Measurements from ENCODE around the gene IDH3A.
A peak's percentile ranks its signal among the peaks of the same experiment; 100 is the strongest.

The IDH3A gene

DNA sequence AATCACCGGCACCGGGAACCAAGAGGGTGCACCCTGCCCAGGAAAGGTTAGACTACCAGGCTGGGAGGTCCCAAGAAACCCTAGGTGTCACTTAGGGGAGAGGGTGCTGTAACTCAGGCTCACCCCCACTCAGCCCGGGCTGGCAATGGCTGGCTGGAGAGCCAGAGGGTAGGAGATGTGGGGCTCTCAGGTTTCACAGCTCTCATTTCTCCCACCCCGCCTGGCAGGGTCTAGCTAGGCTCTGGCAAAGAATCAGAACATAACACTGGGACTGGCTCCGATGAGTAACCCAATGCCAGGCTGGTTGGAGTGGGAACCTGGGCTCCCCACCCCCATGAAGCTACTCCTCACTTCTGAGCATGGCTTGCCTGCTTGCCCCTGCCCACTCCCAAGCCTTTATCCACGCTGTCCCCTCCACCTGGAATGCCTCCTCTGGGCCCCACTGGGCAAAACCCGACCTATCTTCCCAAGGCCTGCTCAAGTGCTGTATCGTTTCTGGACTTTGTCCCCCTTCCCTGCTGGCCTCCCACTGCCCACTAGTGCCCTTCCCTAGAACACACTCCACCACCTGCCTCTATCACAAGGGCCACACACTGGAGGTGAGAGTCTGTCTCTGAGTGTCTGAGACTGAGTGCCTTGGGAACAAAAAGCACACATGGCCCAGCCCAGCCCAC, 19.9 kb upstream of the IDH3A start:
- TF ChIP-seq, protein P1, sequence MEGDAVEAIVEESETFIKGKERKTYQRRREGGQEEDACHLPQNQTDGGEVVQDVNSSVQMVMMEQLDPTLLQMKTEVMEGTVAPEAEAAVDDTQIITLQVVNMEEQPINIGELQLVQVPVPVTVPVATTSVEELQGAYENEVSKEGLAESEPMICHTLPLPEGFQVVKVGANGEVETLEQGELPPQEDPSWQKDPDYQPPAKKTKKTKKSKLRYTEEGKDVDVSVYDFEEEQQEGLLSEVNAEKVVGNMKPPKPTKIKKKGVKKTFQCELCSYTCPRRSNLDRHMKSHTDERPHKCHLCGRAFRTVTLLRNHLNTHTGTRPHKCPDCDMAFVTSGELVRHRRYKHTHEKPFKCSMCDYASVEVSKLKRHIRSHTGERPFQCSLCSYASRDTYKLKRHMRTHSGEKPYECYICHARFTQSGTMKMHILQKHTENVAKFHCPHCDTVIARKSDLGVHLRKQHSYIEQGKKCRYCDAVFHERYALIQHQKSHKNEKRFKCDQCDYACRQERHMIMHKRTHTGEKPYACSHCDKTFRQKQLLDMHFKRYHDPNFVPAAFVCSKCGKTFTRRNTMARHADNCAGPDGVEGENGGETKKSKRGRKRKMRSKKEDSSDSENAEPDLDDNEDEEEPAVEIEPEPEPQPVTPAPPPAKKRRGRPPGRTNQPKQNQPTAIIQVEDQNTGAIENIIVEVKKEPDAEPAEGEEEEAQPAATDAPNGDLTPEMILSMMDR (IDR thresholded peaks at IDR 0.05; ENCODE audit: insufficient read depth, low read depth, low read length, missing control alignments), result no peak
- H3K4me3 ChIP-seq (ENCODE audit: low read depth, low read length), result no peak overlapping the region
- DNase-seq (ENCODE audit: low read depth), result no peak

DNA sequence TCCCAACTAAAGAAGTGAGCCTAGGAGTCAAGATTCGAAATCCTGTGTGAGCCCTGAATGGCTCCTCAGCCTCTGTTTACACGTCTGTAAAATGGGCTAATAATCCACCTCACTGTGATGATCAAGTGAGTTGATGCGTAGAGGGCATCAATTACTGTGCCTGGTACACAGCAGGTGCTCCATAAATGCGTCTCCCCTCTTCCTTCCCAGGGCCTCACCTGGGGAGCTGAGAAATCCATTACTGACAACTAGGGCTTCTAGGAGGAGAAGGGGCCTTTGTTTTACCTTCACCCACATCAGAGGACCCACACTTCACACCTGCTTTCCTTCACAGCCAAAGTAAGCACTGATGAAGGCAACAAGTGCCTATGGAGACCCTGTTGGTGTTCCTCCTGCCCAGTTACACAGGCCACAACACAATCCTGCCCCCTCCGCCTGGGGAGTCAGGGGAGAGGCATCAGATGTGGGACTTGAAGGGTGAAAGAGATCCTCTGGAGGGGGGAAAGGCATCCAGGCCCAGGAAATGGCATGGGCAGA, 19.3 kb upstream of the IDH3A start:
- TF ChIP-seq, protein P1 (IDR thresholded peaks at IDR 0.05; ENCODE audit: insufficient read depth, low read depth, low read length, missing control alignments), result no peak
- no peak for DNase-seq (ENCODE audit: low read depth)
- no peak overlapping the region for H3K4me3 ChIP-seq (ENCODE audit: low read depth, low read length)

DNA sequence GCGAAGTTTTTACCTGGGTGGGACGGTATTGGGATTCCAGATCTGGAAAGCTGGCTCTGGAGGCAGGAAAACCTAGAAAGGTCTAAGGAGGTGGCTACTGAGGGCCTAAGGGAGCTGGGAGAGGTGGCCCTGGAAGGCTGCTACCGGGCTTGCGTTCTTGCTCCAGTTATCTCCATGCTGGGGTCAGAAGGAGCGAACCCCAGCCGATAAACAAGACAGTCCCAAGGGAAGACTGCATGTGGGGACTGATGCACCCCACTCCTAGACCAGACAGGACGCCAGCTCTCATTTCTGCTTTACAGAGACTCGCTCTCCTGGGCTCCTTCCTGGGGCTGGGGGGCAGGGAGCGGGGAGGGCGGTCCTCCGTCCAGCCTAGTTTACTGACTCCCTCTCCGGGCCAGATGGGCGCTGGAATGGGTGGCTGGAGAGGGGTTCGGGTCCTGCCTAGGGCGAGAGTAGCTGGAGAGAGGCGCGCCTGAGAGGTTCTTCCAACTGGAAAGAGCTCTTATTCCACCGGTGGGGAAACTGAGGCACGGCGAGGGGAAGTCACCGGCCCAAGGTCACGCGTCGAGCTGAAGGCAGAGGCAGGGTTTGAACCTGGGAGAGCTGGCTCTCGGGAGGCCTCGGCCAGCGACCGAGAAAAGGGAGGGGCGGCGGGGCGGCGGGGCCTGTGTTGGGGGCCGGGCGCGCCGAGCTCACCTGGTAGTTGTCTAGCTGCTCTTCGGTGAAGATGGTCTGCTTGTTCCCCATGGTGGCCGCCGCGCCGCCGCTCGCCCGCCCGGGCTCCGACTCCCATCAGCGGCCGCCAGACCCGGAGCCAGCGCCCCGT, 18.5 kb upstream of the IDH3A start:
- TF ChIP-seq, protein P1 (IDR thresholded peaks at IDR 0.05; ENCODE audit: insufficient read depth, low read depth, low read length, missing control alignments), result no peak
- H3K4me3 ChIP-seq (ENCODE audit: low read depth, low read length), result no peak overlapping the region
- peak; percentile 67 for DNase-seq (ENCODE audit: low read depth)

DNA sequence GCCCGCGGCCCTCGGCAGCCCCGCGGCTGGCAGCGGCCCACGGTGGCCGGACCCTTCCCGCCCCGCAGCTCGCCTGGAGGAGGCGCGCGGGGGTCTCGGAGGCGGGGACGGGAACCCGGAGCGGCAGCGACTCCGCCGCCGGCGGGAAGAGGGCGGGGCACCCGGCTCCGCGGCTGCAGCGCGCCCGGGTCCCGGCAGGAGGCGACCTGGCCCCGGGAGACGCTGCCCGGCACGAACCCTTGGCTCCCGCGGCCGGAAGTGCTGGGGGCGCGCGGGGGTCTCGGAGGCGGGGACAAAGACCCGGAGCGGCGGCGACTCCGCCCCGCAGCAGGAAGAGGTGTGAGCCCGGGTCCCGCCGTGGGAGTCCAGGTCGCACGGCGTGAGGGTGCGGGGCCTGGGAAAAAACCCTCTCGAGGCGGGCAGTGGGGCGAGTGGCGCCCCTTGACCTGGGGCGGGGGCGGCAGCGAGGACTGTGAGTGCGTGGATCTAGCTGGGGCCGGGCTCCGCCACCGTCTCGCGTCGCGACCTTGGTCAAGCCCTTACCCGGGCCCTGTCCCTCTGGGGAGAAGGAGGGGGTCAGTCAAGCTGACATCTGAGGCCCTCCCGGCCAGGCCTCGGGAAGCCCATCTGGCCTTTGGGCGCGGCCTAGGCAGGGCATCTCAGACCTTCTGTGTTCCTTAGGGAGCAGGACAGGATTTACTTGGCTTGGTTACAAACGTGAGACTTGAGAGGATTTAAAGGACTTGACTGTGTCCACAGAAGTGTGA, 17.7 kb upstream of the IDH3A start, which contains the start of gene CIB2:
Gene CIB2 (minus strand): TSS at position 151 of the 767 bp plus-strand sequence. CDS start 230 bp downstream, outside the sequence.
- TF ChIP-seq, protein P1 (IDR thresholded peaks at IDR 0.05; ENCODE audit: insufficient read depth, low read depth, low read length, missing control alignments), result peak; percentile 80
- peak; percentile 87 for DNase-seq (ENCODE audit: low read depth)
- peak within 1 kb of the TSS; percentile 63 for H3K4me3 ChIP-seq (ENCODE audit: low read depth, low read length)

DNA sequence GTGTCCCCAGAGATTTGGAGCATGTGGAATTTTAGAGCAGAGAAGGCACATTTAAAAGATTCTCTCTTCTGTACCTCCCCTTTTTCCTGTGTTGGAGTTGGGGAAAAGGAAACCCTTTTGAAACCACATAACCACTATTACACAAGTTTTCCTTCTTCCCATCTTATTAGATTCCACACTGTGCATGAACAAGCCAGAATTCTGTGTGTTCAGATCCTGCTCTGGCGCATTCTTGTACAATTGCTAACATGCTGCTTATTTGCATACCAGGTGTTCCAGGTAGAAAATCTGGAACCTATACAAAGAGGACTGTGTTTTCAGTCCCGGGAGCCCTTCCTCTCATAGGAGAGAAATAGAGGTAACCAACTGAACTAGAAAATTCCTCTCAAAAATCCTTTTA, 15.4 kb upstream of the IDH3A start:
- H3K4me3 ChIP-seq (ENCODE audit: low read depth, low read length), result no peak overlapping the region
- DNase-seq (ENCODE audit: low read depth), result no peak
- TF ChIP-seq, protein P1 (IDR thresholded peaks at IDR 0.05; ENCODE audit: insufficient read depth, low read depth, low read length, missing control alignments), result no peak

DNA sequence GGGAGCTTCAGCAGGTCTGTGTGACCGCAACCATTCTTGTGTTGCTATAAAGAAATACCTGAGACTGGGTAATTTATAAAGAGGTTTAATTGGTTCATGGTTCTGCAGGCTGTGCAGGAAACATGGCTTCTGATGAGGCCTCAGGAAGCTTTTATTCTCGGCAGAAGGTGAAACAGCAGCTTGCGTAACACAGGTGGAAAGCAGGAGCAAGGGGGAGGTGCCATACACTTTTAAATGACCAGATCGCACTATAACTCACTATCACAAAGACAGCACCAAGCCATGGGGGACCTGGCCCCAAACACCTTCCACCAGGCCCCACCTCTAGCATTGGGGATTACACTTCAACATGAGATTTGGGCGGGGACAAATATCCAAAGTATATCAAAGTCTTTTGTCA, 9.6 kb upstream of the IDH3A start:
- DNase-seq (ENCODE audit: low read depth), result no peak
- TF ChIP-seq, protein P1 (IDR thresholded peaks at IDR 0.05; ENCODE audit: insufficient read depth, low read depth, low read length, missing control alignments), result no peak
- no peak overlapping the region for H3K4me3 ChIP-seq (ENCODE audit: low read depth, low read length)
